GM18870 (cell line): ENCODE measurements around the gene DEFB113.
A peak's percentile ranks its signal among the peaks of the same experiment; 100 is the strongest.
"Not testable (repeated sequence)": the region's sequence is repeated elsewhere in the genome, so short reads cannot be mapped to it uniquely, and the experiment has no call there.

Experiments used
- ATAC-seq: cut with Tn5 transposase; IDR thresholded peaks from one replicate; pipeline ENCODE4 v1.9.1; 2021; ENCODE audit warnings: moderate library complexity; ENCODE audit not compliant: unreplicated experiment

The DEFB113 gene

GRCh38 chr6:49969605-49970004 lies at the start of gene DEFB113:
Gene DEFB113, minus strand, starts transcription at chr6:49969625. Its CDS starts 0 bp downstream, at chr6:49969625.
- ATAC-seq = no peak

- no peak for ATAC-seq
These were observed 38.4 kb upstream of the DEFB113 start for GRCh38 chr6:50007819-50008218.

GRCh38 chr6:50003139-50003538 lies 33.7 kb upstream of the DEFB113 start:
- no peak for ATAC-seq

GRCh38 chr6:49995278-49995677 lies 25.9 kb upstream of the DEFB113 start:
- no peak for ATAC-seq

- no peak for ATAC-seq
These were observed 19.5 kb upstream of the DEFB113 start for GRCh38 chr6:49988900-49989299.

- no peak for ATAC-seq
These were observed 18.3 kb upstream of the DEFB113 start for GRCh38 chr6:49987749-49988148.

GRCh38 chr6:49986551-49986950 lies 17.1 kb upstream of the DEFB113 start:
- no peak for ATAC-seq

- no peak for ATAC-seq
These were observed 12.6 kb upstream of the DEFB113 start for GRCh38 chr6:49982046-49982445.

- ATAC-seq = peak; percentile 83
These were observed 11.5 kb upstream of the DEFB113 start for GRCh38 chr6:49980898-49981297.

- peak; percentile 34 for ATAC-seq
These were observed 10.2 kb upstream of the DEFB113 start for GRCh38 chr6:49979584-49979983.

- peak; percentile 49 for ATAC-seq
These were observed 9.2 kb upstream of the DEFB113 start for GRCh38 chr6:49978332-49979226.

- ATAC-seq = no peak
These were observed 2.6 kb downstream of the DEFB113 start for GRCh38 chr6:49966823-49967222.

- ATAC-seq = no peak
These were observed 3.1 kb downstream of the DEFB113 start for GRCh38 chr6:49966334-49966733.

- ATAC-seq = no peak
These were observed 5.4 kb downstream of the DEFB113 start, which contains the start of gene DEFB114 for GRCh38 chr6:49964064-49964463. Gene DEFB114, minus strand, starts transcription at chr6:49964164. Its CDS starts 59 bp downstream, at chr6:49964105.

GRCh38 chr6:49958180-49958579 lies 11.2 kb downstream of the DEFB113 start:
- ATAC-seq = no peak

- ATAC-seq = no peak
These were observed 13.6 kb downstream of the DEFB113 start for GRCh38 chr6:49955847-49956246.

- no peak for ATAC-seq
These were observed 17.5 kb downstream of the DEFB113 start for GRCh38 chr6:49951926-49952325.

- no peak for ATAC-seq
These were observed 19.0 kb downstream of the DEFB113 start for GRCh38 chr6:49950415-49950751.

- no peak for ATAC-seq
These were observed 20.4 kb downstream of the DEFB113 start for GRCh38 chr6:49949062-49949461.

GRCh38 chr6:49946835-49947234 lies 22.6 kb downstream of the DEFB113 start:
- no peak for ATAC-seq

GRCh38 chr6:49944068-49944467 lies 25.4 kb downstream of the DEFB113 start:
- not testable (repeated sequence) for ATAC-seq

- ATAC-seq = no peak
These were observed 29.4 kb downstream of the DEFB113 start for GRCh38 chr6:49939993-49940498.
